GM19468 (cell line): ENCODE data around the gene HHATL.

Experiments used
- ATAC-seq: cut with Tn5 transposase; IDR thresholded peaks from one replicate; pipeline ENCODE4 v1.9.1; 2021; ENCODE audit warnings: mild to moderate bottlenecking, moderate library complexity, moderate number of reproducible peaks; ENCODE audit not compliant: unreplicated experiment; ENCODE audit errors: extremely low read depth

HHATL gene, protein sequence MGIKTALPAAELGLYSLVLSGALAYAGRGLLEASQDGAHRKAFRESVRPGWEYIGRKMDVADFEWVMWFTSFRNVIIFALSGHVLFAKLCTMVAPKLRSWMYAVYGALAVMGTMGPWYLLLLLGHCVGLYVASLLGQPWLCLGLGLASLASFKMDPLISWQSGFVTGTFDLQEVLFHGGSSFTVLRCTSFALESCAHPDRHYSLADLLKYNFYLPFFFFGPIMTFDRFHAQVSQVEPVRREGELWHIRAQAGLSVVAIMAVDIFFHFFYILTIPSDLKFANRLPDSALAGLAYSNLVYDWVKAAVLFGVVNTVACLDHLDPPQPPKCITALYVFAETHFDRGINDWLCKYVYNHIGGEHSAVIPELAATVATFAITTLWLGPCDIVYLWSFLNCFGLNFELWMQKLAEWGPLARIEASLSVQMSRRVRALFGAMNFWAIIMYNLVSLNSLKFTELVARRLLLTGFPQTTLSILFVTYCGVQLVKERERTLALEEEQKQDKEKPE

GRCh38 chr3:42702066-42702951 lies at the start of gene HHATL:
Gene HHATL, minus strand, starts transcription at chr3:42702798. Its CDS starts 1,972 bp downstream, at chr3:42700826.
- no peak for ATAC-seq

DNA sequence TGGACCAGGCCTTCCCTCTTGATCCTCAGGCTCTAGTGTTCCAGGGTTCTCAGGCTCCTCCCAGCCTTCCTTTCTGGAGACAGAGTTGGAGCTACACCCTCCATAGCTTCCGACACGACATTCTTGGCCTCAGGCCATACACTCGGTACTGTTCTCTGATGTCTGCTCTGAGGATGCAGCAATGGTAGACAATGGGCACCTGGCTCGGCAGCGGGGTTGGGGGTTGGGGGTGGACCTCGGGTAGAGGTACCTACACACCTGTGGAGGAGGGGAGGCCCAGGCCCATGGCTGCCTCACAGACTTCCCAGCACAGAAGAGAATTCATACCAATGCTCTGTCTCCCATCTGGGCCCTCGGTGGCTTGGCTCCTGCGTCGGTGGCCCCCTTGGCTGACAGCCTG lies 49.0 kb upstream of the HHATL start:
- no peak for ATAC-seq

DNA sequence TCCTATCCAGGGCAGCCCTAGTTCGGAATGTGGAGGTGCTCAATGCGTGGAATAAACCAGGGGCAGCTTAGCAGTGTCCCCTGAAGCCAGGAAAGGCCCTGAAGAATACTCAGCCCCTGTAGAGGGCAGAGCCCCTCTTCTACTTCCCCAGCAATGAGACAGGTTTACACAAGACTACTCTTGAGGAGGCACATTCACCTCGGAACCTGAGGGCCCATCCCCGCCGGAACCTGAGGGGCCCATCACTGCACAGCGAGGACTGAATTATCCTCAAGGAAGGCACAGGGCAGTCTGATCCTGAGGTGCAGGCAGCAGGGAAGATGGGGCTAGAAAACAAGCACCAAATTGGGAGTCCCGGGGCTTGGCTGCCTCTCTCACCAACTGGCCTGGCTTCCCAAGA lies 48.2 kb upstream of the HHATL start:
- no peak for ATAC-seq

- ATAC-seq = no peak
Observed at GRCh38 chr3:42749753-42750231, 47.2 kb upstream of the HHATL start.

- ATAC-seq = no peak
Observed at GRCh38 chr3:42749025-42749752, 46.6 kb upstream of the HHATL start.

DNA sequence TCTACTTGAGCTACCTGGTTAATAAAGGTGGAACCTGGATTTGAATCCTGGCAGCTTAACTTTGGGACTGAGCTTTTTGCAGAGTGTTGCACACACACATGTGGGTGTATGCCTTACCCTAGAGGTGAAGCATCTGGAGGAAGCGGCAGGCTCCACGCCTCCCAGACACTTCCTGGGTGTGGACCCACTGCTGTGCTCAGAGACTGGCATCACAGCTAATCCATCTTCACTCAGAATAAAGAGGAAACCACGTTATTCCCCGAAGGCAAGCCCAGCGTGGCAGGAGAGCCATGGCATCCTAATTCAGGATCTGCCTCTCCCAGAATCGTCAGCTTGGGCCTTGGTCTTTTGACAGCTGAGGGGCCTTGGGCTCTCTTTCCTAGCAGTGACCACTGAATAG lies 45.0 kb upstream of the HHATL start:
- ATAC-seq = no peak

GRCh38 chr3:42746455-42747450 lies 44.2 kb upstream of the HHATL start:
- ATAC-seq = no peak

DNA sequence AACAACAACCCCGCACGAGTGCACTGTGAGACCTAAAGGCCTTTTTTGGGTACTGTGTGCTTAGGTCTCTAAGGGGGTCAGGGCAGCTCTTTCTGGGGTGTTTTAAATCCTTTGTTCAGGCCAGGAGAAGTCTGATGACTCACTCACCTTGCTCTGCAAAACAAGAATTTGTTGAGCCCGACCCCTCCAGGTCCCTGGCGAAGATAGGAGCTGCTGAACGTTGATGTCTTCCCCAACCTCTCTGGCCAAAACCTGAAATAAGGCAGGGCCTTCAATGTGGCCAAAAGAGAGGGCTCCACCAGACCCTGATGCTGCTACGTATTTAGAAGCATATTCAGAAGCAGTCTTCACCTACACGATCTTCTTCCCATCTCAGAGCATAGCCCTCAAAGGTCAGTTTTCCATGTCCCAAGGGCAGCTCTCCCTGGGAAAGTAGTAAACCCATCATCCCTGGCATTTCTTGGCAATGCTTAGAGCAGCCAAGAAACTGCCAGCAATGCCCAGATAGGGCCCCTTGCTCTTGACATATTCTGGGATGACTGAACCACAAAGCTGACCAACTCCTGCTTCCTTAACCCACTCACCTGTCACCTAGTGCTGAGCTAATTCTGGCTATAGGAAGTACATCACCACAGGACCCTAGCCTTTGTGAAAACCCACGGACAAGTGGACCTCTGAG lies 43.3 kb upstream of the HHATL start:
- no peak for ATAC-seq

DNA sequence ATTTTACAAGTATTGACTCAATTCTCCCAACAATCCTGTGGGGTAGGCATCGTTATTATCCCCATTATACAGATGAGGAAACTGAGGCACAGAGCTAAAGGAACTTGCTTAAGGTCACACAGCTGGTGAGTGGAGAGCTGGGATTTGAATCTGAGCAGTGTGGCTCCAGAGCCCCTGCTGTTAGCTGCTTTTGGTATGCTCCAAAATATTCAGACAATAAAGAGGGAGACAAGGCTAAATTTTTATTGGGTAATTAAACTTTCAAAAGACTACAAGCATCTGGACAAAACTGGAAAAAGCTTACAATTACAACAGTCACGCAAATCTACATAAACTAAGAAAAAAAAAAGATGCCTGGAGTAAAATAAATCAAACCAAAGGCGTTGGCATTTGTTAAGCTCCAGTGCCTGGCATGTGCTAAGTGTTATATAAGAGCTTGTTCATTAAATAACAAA lies 42.7 kb upstream of the HHATL start:
- ATAC-seq = no peak

DNA sequence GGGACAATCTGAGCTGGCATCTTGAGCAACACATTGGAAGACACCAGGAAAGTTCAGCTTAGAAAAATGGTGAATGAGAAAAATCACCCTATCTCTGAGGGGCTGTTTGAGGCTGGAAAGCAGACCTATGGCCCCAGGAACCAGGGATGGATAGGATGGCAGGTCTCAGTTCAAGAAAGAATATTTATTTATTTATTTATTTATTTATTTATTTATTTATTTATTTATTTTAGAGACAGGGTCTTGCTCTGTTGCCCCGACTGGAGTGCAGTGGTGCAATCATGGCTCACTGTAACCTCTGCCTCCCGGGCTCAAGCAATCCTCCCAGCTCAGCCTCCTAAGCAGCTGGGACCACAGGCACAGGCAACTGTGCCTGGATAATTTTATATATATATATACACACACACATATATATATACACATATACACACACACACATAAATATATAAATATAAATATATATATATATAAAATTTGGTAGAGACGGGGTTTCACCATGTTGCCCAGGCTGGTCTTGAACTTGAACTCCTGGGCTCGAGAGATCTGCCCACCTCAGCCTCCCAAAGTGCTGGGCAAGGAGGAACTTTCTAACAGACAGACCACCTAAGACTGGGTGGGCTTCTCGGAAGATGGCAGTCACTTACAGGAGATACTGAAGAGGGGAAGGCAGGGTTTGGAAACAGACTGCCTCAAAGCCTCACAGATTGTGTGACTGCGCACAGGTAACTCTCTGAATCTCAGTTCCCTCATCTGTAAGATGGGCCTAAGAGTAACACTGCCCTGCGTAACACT lies 40.8 kb upstream of the HHATL start:
- ATAC-seq = no peak

- no peak for ATAC-seq
Observed at GRCh38 chr3:42742688-42743087, 40.1 kb upstream of the HHATL start.

GRCh38 chr3:42742259-42742658 lies 39.7 kb upstream of the HHATL start:
- no peak for ATAC-seq

- no peak for ATAC-seq
Observed at GRCh38 chr3:42741796-42742195, 39.2 kb upstream of the HHATL start.

DNA sequence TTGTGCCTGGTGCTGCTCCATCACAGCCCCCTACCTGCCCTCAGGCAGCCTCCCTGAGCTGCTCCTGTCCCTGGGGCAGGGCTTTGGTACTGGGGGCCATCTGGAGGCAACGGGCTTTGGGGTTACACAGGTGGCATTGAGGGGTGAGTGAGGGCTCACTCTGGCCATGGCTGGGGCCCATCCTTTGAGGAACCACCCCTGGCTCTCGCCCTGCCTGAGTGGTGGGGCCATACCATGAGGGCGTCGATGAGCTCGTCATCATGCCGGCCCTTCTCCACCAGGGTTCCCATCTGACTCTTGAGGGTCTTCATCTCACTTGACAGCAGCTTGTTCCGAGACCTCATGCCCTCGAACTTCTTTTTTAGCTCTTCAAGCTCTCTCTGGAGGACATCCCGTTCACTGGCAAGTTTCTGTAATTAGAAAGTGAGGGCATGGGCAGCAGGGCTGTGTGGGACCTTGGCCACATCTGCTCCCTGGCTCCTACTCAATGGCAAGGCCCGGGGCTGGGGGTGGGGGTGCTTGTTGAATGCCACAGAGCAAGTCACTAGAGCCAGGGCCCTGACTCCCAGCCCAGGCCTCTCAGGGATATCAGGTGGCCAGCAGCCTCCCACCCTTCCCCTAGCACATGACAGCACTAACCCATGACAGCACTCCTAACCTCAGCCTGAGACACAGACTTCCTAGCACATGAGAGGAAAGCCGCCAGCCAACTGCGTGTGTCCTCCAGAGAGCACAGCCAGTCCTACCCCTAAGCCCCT lies 37.0 kb upstream of the HHATL start:
- ATAC-seq = no peak

DNA sequence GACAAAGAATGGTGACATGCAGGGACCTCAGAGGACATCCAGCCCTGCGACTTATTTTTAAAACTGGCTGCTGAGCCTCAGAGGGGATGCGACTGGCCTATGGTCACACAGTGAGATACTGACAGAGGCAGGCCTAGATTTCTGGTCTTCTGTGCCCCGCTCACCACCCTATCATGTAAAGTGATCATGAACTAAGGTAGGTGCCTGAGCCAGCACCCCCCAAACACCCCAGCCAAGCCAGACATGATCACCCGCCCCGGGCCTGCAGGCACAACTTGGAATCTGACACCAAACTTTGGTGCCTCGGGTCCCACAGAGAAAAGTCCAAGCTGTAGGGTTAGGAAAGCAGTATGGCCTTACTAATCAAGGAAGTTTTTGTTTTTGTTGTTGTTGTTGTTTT lies 33.9 kb upstream of the HHATL start:
- no peak for ATAC-seq

DNA sequence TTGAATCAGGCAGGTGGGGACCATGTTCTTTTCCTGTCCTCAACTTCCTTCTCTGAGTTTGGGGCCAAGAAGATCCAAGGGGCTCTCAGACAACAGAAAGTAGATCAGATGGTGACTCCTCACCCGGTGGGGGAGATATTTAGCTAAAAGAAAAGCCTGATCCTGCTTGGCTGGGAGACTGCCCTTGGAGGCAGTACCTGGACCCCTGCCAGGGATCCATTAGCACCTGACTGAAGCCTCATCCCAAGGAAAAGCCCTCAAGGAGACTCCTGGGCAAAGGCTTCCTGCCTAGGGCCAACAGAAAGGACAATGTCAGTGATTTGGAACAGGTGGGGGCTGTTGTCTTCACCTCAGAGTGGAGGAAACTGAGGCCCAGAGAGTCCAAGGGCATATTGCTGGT lies 33.5 kb upstream of the HHATL start:
- ATAC-seq = no peak

DNA sequence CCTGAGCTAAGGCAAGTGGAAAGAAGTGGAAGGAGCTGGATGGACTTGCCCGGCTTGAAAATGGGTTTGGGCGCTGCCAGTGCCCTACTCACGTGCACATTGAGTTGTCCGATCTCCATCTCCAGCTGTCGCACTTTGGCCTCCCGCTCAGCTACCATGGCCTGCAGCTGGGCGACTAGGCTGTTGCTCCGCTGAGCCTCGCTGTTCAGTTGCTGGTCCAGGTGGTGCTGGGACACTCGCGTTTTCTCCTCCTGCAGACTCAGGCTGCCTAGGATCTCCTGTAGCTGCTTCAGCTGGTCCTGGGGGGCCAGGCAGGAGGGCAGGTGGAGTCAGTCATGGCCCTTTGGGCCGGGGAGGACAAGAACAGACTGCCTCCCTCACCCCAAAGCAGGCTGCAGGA lies 33.0 kb upstream of the HHATL start:
- no peak for ATAC-seq
